ENCODE results near the gene TMEM217.
"Not testable (repeated sequence)": the region's sequence is repeated elsewhere in the genome, so short reads cannot be mapped to it uniquely, and the experiment has no call there.

The TMEM217 gene

GRCh38 chr6:37257634-37258404, at the start of gene TMEM217, which contains the start of gene TBC1D22B:
TMEM217 (minus strand) TSS chr6:37258144; CDS start chr6:37219030, 39,114 bp downstream.
TBC1D22B (plus strand) TSS chr6:37257772; CDS start chr6:37257918, 146 bp downstream.
- peak; percentile 95 for DNase-seq

- DNase-seq, result not testable (repeated sequence)
These were observed 49.5 kb upstream of the TMEM217 start for GRCh38 chr6:37307484-37307883.

- DNase-seq, result no peak
These were observed 48.8 kb upstream of the TMEM217 start for GRCh38 chr6:37306624-37307222.

- DNase-seq, result no peak
These were observed 48.0 kb upstream of the TMEM217 start for GRCh38 chr6:37305841-37306425.

- no peak for DNase-seq
These were observed 46.8 kb upstream of the TMEM217 start for GRCh38 chr6:37304766-37305165.

- DNase-seq, result peak; percentile 6
These were observed 46.1 kb upstream of the TMEM217 start for GRCh38 chr6:37303891-37304503.

GRCh38 chr6:37303091-37303660, 45.2 kb upstream of the TMEM217 start:
- DNase-seq, result no peak

GRCh38 chr6:37302086-37302686, 44.2 kb upstream of the TMEM217 start:
- DNase-seq, result no peak

GRCh38 chr6:37299990-37300389, 42.0 kb upstream of the TMEM217 start:
- DNase-seq, result no peak

- DNase-seq, result no peak
These were observed 41.0 kb upstream of the TMEM217 start for GRCh38 chr6:37298958-37299357.

- DNase-seq, result not testable (repeated sequence)
These were observed 39.7 kb upstream of the TMEM217 start for GRCh38 chr6:37297637-37298036.

- DNase-seq, result no peak
These were observed 35.5 kb upstream of the TMEM217 start for GRCh38 chr6:37293426-37293825.

- DNase-seq, result no peak
These were observed 32.0 kb upstream of the TMEM217 start for GRCh38 chr6:37289931-37290330.

- DNase-seq, result no peak
These were observed 30.3 kb upstream of the TMEM217 start for GRCh38 chr6:37288247-37288646.

GRCh38 chr6:37287519-37288157, 29.7 kb upstream of the TMEM217 start:
- DNase-seq, result no peak

GRCh38 chr6:37285861-37286311, 27.9 kb upstream of the TMEM217 start:
- DNase-seq, result peak; percentile 3

GRCh38 chr6:37284781-37285180, 26.8 kb upstream of the TMEM217 start:
- no peak for DNase-seq

- no peak for DNase-seq
These were observed 25.8 kb upstream of the TMEM217 start for GRCh38 chr6:37283671-37284151.

GRCh38 chr6:37283268-37283667, 25.3 kb upstream of the TMEM217 start:
- DNase-seq, result no peak

- no peak for DNase-seq
These were observed 24.4 kb upstream of the TMEM217 start for GRCh38 chr6:37282371-37282770.

- no peak for DNase-seq
These were observed 22.4 kb upstream of the TMEM217 start for GRCh38 chr6:37280162-37280887.
